SK-N-MC (cell line): Measurements from ENCODE around the gene AFAP1L2.

Source experiments
- DNase-seq: peaks from one replicate; pipeline ENCODE4 v3.0.0-alpha.2; 2011; ENCODE audit warnings: low read depth, low spot score
- H3K27ac ChIP-seq: fragments of 200-600 bp; sonication (generic); 2 replicates; pipeline ENCODE4 v1.5.1; 2016; ENCODE audit warnings: mixed run types
- H3K36me3 ChIP-seq: fragments of 200-600 bp; sonication (generic); 2 replicates; pipeline ENCODE4 v1.6.1; 2017; ENCODE audit warnings: antibody characterized with exemption, low read length, mixed read lengths; ENCODE audit not compliant: insufficient read depth
- H3K4me3 ChIP-seq: fragments of 200-600 bp; sonication (generic); 2 replicates; pipeline ENCODE4 v1.5.1; 2016
- H3K9ac ChIP-seq: fragments of 200-600 bp; sonication (generic); 2 replicates; pipeline ENCODE4 v1.8.0; 2017; ENCODE audit warnings: mixed run types, mixed read lengths; ENCODE audit not compliant: insufficient read length
- H3K9me3 ChIP-seq: fragments of 200-600 bp; sonication (generic); 2 replicates; pipeline ENCODE4 v1.6.1; 2017; ENCODE audit warnings: low read depth, mild to moderate bottlenecking, antibody characterized with exemption, low read length, moderate library complexity, mixed read lengths
- EZH2 ChIP-seq: fragments of 200-600 bp; sonication (generic); IDR thresholded peaks from one replicate; pipeline ENCODE4 v1.6.1; 2017; ENCODE audit warnings: antibody characterized with exemption
- FOXP2 ChIP-seq: optimal IDR thresholded peaks from 2 replicates; pipeline ENCODE3; 2011; ENCODE audit warnings: mild to moderate bottlenecking, moderate library complexity; ENCODE audit not compliant: insufficient read depth; ENCODE audit errors: extremely low read length, control extremely low read depth
- POLR2AphosphoS5 ChIP-seq: IDR thresholded peaks from 2 replicates; pipeline ENCODE4 v1.6.1; 2012; ENCODE audit warnings: mild to moderate bottlenecking, low read depth, low read length, borderline replicate concordance

AFAP1L2 gene

GRCh38 chr10:114387784-114388183 is 16.5 kb downstream of the AFAP1L2 start:
- no peak overlapping the region for H3K9ac ChIP-seq
- H3K36me3 ChIP-seq, result no peaks in the 10 kb centered on the region
- no peaks in the 10 kb centered on the region for H3K9me3 ChIP-seq
- no peak overlapping the region for H3K4me3 ChIP-seq
- no peak for TF ChIP-seq EZH2
- TF ChIP-seq FOXP2, result no peak
- no peak for TF ChIP-seq POLR2AphosphoS5
- H3K27ac ChIP-seq, result no peak overlapping the region
- no peak for DNase-seq

DNA sequence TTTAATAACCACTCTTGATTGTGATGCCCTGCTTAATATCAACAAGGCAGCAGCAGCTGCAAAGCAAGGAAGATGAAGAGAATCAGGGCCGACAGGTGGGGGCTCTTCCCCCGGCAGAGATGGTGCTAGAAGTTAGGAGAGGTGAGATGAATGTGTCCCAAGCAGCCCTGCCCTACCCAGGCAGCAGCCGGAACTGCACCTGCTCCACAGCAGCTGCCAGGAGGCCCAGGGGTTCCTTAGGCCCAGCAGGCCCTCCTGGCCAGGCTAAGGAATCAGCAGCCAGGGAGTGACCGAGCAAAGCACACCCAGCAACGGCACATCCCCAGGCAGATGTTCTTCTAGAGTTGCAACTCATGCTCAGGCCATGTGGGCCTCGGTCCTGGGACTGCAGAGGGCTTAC is 17.9 kb downstream of the AFAP1L2 start:
- Histone ChIP-seq H3K27ac (no peak overlapping the region), H3K4me3 (no peak overlapping the region), H3K9ac (no peak overlapping the region), H3K9me3 (no peaks in the 10 kb centered on the region), H3K36me3 (no peaks in the 10 kb centered on the region)
- TF ChIP-seq EZH2 (no peak), POLR2AphosphoS5 (no peak), FOXP2 (no peak)
- DNase-seq, result no peak

GRCh38 chr10:114385557-114385956 is 18.7 kb downstream of the AFAP1L2 start:
- Histone ChIP-seq H3K9me3 (no peaks in the 10 kb centered on the region), H3K4me3 (no peak overlapping the region), H3K36me3 (no peaks in the 10 kb centered on the region), H3K9ac (no peak overlapping the region), H3K27ac (no peak overlapping the region)
- DNase-seq, result no peak
- TF ChIP-seq POLR2AphosphoS5 (no peak), EZH2 (no peak), FOXP2 (no peak)

DNA sequence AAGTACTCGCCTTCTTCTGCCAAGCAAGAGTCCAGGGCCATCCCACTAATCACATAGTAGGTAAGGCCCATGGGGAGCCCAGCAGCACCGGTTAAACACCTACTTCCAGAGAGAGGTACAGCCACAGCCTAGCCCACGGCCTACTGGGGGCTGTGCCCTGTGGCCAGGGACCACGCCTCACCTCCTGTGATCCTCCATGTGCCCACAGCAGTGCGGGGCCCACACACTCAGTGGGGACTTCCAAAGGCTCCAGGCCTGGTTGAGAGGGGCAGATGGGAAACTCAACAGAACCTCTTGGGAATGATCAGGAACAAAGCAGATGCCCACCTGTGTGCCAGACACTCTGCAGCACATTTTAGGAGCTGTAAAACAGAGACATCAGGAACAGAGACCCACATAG is 19.7 kb downstream of the AFAP1L2 start:
- no peak overlapping the region for H3K9ac ChIP-seq
- H3K9me3 ChIP-seq, result no peaks in the 10 kb centered on the region
- TF ChIP-seq FOXP2 (no peak), POLR2AphosphoS5 (no peak), EZH2 (no peak)
- no peak overlapping the region for H3K4me3 ChIP-seq
- no peak overlapping the region for H3K27ac ChIP-seq
- DNase-seq, result no peak
- no peaks in the 10 kb centered on the region for H3K36me3 ChIP-seq

GRCh38 chr10:114384181-114384580 is 20.1 kb downstream of the AFAP1L2 start:
- Histone ChIP-seq H3K9me3 (no peaks in the 10 kb centered on the region), H3K9ac (no peak overlapping the region), H3K4me3 (no peak overlapping the region), H3K36me3 (no peaks in the 10 kb centered on the region), H3K27ac (no peak overlapping the region)
- DNase-seq, result no peak
- no peak for TF ChIP-seq POLR2AphosphoS5
- TF ChIP-seq FOXP2, result no peak
- no peak for TF ChIP-seq EZH2

DNA sequence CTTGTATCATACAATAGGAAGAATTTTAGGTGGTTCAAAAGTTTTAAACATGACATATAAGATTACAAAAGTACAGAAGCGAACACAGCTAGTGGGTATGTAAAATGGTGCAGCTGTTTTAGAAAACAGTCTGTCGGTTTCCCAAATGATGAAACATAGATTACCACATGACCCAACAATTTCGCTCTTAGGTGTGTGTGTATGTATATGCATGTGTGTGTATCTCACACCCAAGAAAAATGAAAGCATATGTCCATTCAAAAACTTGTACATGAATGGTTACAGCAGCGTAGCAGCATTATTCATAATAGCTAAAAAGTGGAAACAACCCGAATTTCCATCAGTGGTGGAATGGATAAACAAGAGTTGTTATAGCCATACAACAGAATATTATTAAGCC is 23.5 kb downstream of the AFAP1L2 start:
- H3K9me3 ChIP-seq, result no peaks in the 10 kb centered on the region
- no peak overlapping the region for H3K27ac ChIP-seq
- no peak overlapping the region for H3K9ac ChIP-seq
- no peak for TF ChIP-seq EZH2
- TF ChIP-seq POLR2AphosphoS5, result no peak
- no peak for TF ChIP-seq FOXP2
- DNase-seq, result no peak
- H3K36me3 ChIP-seq, result no peaks in the 10 kb centered on the region
- H3K4me3 ChIP-seq, result no peak overlapping the region

DNA sequence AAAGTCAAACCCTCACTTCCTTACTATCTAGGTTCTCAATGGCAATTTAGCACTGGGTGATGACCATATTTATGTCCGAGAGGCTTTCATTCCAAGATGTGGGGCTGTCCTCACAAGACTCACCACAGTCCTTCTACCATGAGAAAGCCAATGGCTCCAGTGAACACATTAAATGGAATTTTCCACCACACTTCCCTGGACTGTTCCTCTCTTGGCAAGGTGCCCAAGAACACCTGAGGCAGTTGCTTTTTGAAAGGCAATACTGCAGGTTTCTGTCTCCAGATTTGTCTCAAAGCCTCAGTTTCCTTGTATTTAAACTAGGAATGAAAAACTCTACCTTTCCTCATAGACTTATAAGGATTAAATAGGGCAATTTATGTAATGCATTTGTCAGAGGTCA is 24.2 kb downstream of the AFAP1L2 start:
- Histone ChIP-seq H3K9me3 (no peaks in the 10 kb centered on the region), H3K9ac (no peak overlapping the region), H3K27ac (no peak overlapping the region), H3K36me3 (no peaks in the 10 kb centered on the region), H3K4me3 (no peak overlapping the region)
- no peak for DNase-seq
- TF ChIP-seq FOXP2 (no peak), POLR2AphosphoS5 (no peak), EZH2 (no peak)

GRCh38 chr10:114379631-114380041 is 24.7 kb downstream of the AFAP1L2 start:
- no peak overlapping the region for H3K4me3 ChIP-seq

DNA sequence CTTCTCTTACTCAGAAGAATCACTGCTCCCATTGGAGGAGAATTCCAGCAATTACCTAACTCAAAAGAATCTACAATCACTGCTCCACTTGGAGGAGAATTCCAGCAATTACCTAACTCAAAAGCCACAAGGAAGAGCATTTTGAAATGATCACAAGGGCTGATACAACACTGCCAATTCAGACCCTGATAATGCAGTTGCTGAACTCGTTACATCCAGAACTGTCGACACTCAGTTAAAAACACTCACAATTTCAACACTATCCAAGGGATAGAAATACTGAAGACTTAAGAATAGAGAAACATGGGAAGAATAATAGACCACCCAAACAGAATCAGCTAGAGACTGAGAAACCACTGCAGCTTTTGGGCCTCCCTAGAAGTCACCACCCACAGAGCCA is 27.8 kb downstream of the AFAP1L2 start:
- H3K9ac ChIP-seq, result no peak overlapping the region
- TF ChIP-seq POLR2AphosphoS5, result no peak
- TF ChIP-seq FOXP2, result no peak
- TF ChIP-seq EZH2, result no peak
- no peaks in the 10 kb centered on the region for H3K36me3 ChIP-seq
- H3K4me3 ChIP-seq, result no peak overlapping the region
- H3K9me3 ChIP-seq, result no peaks in the 10 kb centered on the region
- H3K27ac ChIP-seq, result no peak overlapping the region
- DNase-seq, result no peak

More at GRCh38 chr10:114379631-114380041, 24.7 kb downstream of the AFAP1L2 start:
- H3K9ac ChIP-seq, result no peak overlapping the region
- no peak for DNase-seq
- no peak overlapping the region for H3K27ac ChIP-seq
- no peaks in the 10 kb centered on the region for H3K36me3 ChIP-seq
- H3K9me3 ChIP-seq, result no peaks in the 10 kb centered on the region
- TF ChIP-seq POLR2AphosphoS5, result no peak
- TF ChIP-seq FOXP2, result no peak
- TF ChIP-seq EZH2, result no peak
